Ishikawa (cell line): ENCODE data around the gene ARHGEF4.

ENCODE experiments used
- CEBPB ChIP-seq: IDR thresholded peaks from 2 replicates; pipeline ENCODE4 v1.6.1; 2012
- CREB1 ChIP-seq: IDR thresholded peaks from 2 replicates; pipeline ENCODE4 v1.6.1; 2012; ENCODE audit warnings: low read depth
- EGR1 ChIP-seq: IDR thresholded peaks from 2 replicates; pipeline ENCODE4 v1.6.1; 2012
- EP300 ChIP-seq: IDR thresholded peaks from 2 replicates; pipeline ENCODE4 v1.6.1; 2012; ENCODE audit warnings: borderline replicate concordance
- FOXM1 ChIP-seq: IDR thresholded peaks from 2 replicates; pipeline ENCODE4 v1.6.1; 2012; ENCODE audit warnings: low read depth, borderline replicate concordance
- MAX ChIP-seq: IDR thresholded peaks from 2 replicates; pipeline ENCODE4 v1.6.1; 2012
- NFIC ChIP-seq: IDR thresholded peaks from 2 replicates; pipeline ENCODE4 v1.6.1; 2012
- RAD21 ChIP-seq: IDR thresholded peaks from 2 replicates; pipeline ENCODE4 v1.6.1; 2012; ENCODE audit warnings: low read depth
- REST ChIP-seq: IDR thresholded peaks from 2 replicates; pipeline ENCODE4 v1.6.1; 2012; ENCODE audit warnings: low read depth, mild to moderate bottlenecking
- TAF1 ChIP-seq: IDR thresholded peaks from 2 replicates; pipeline ENCODE4 v1.6.1; 2012; ENCODE audit warnings: low read depth, mild to moderate bottlenecking
- TCF12 ChIP-seq: IDR thresholded peaks from 2 replicates; pipeline ENCODE4 v1.6.1; 2012; ENCODE audit warnings: low read depth
- TEAD4 ChIP-seq: IDR thresholded peaks from 2 replicates; pipeline ENCODE4 v1.6.1; 2012
- USF1 ChIP-seq: IDR thresholded peaks from 2 replicates; pipeline ENCODE4 v1.6.1; 2012
- YY1 ChIP-seq: IDR thresholded peaks from 2 replicates; pipeline ENCODE4 v1.6.1; 2012; ENCODE audit warnings: low read depth
- ZBTB7A ChIP-seq: IDR thresholded peaks from 2 replicates; pipeline ENCODE4 v1.6.1; 2012; ENCODE audit warnings: low read depth

ARHGEF4 gene

GRCh38 chr2:130898553-130898952, 61.8 kb downstream of the ARHGEF4 start:
- TF ChIP-seq EGR1 (no peak), EP300 (no peak), ZBTB7A (no peak), RAD21 (no peak), TEAD4 (no peak)

- TF ChIP-seq EGR1 (no peak), CEBPB (no peak), YY1 (no peak), FOXM1 (no peak), TEAD4 (no peak), TCF12 (no peak), CREB1 (no peak)
Observed at GRCh38 chr2:130899306-130899705, 62.6 kb downstream of the ARHGEF4 start.

- TF ChIP-seq CEBPB (no peak), CREB1 (no peak), TEAD4 (no peak), YY1 (no peak), TCF12 (no peak), TAF1 (no peak), ZBTB7A (no peak), MAX (no peak), RAD21 (no peak), FOXM1 (no peak), EP300 (no peak), EGR1 (no peak)
Observed at GRCh38 chr2:130901061-130901460, 64.3 kb downstream of the ARHGEF4 start.

- TF ChIP-seq TAF1 (no peak), MAX (no peak), RAD21 (no peak), ZBTB7A (no peak), CREB1 (no peak), REST (no peak), TCF12 (no peak), NFIC (no peak), FOXM1 (no peak), TEAD4 (no peak), EP300 (no peak), CEBPB (no peak), YY1 (no peak), USF1 (no peak), EGR1 (no peak)
Observed at GRCh38 chr2:130908832-130909231, 72.1 kb downstream of the ARHGEF4 start.

- no peak for TF ChIP-seq YY1
- no peak for TF ChIP-seq EP300
- TF ChIP-seq MAX = no peak
- no peak for TF ChIP-seq ZBTB7A
- no peak for TF ChIP-seq EGR1
- TF ChIP-seq NFIC = no peak
- TF ChIP-seq CREB1 = no peak
- TF ChIP-seq RAD21 = no peak
- TF ChIP-seq CEBPB = no peak
- TF ChIP-seq TAF1 = no peak
- TF ChIP-seq TCF12 = no peak
- no peak for TF ChIP-seq USF1
- TF ChIP-seq TEAD4 = no peak
- no peak for TF ChIP-seq REST
Observed at GRCh38 chr2:130910931-130911330, 74.2 kb downstream of the ARHGEF4 start.

GRCh38 chr2:130911482-130911881, 74.8 kb downstream of the ARHGEF4 start:
- TF ChIP-seq TEAD4 (no peak), TAF1 (no peak), RAD21 (no peak), CREB1 (no peak), YY1 (no peak), USF1 (no peak), EP300 (no peak), ZBTB7A (no peak), FOXM1 (no peak), MAX (no peak)
